GM18505 (cell line): ENCODE measurements around the gene IL4R.

ENCODE experiments used
- ATAC-seq: cut with Tn5 transposase; IDR thresholded peaks from one replicate; pipeline ENCODE4 v1.9.1; 2021; ENCODE audit not compliant: unreplicated experiment
- POLR2A ChIP-seq: IDR thresholded peaks from 4 replicates; pipeline ENCODE4 v1.6.1; 2011; ENCODE audit warnings: borderline replicate concordance; ENCODE audit not compliant: insufficient read depth, insufficient read length; ENCODE audit errors: extremely low read depth

Gene IL4R

GRCh38 chr16:27302126-27302525 is 11.6 kb upstream of the IL4R start:
- no peak for TF ChIP-seq POLR2A
- ATAC-seq, result no peak

- no peak for ATAC-seq
- no peak for TF ChIP-seq POLR2A
Measured at GRCh38 chr16:27303256-27304100, 10.3 kb upstream of the IL4R start.

- no peak for ATAC-seq
- TF ChIP-seq POLR2A, result no peak
Measured at GRCh38 chr16:27304102-27304501, 9.7 kb upstream of the IL4R start.

- no peak for TF ChIP-seq POLR2A
- no peak for ATAC-seq
Measured at GRCh38 chr16:27304881-27305745, 8.7 kb upstream of the IL4R start.

GRCh38 chr16:27305839-27306442 is 7.8 kb upstream of the IL4R start:
- no peak for TF ChIP-seq POLR2A
- ATAC-seq, result no peak

GRCh38 chr16:27308792-27309191 is 5.0 kb upstream of the IL4R start:
- TF ChIP-seq POLR2A, result no peak
- ATAC-seq, result no peak

GRCh38 chr16:27310576-27311447 is 3.0 kb upstream of the IL4R start:
- TF ChIP-seq POLR2A, result no peak
- ATAC-seq, result no peak

- ATAC-seq, result no peak
- no peak for TF ChIP-seq POLR2A
Measured at GRCh38 chr16:27311448-27311830, 2.3 kb upstream of the IL4R start.

- no peak for TF ChIP-seq POLR2A
- no peak for ATAC-seq
Measured at GRCh38 chr16:27311897-27312303, 1.9 kb upstream of the IL4R start.

GRCh38 chr16:27312580-27313421 is 973 bp upstream of the IL4R start:
- no peak for ATAC-seq
- TF ChIP-seq POLR2A, result no peak

GRCh38 chr16:27314161-27314723 is 468 bp downstream of the IL4R start:
- no peak for TF ChIP-seq POLR2A
- ATAC-seq, result peak; percentile 23

- no peak for TF ChIP-seq POLR2A
- ATAC-seq, result no peak
Measured at GRCh38 chr16:27314986-27315332, 1.2 kb downstream of the IL4R start.
